SK-N-SH treated with all-trans-retinoic acid at 6 μM for 48 hours (cell line): ENCODE measurements around the gene DHRS7B.

Experiments used
- ATAC-seq: fragments of 200-7000 bp; cut with Tn5 transposase; 3 replicates; pipeline ENCODE4 v1.9.1; 2020; ENCODE audit warnings: mild to moderate bottlenecking, moderate library complexity
- BACH2 ChIP-seq: fragments of 250-450 bp; sonication (Bioruptor Pico); IDR thresholded peaks from 2 replicates; pipeline ENCODE4 v1.9.0; 2021; ENCODE audit warnings: mild to moderate bottlenecking, borderline replicate concordance
- CSDC2 ChIP-seq: fragments of 250-450 bp; sonication (Bioruptor Pico); IDR thresholded peaks from 2 replicates; pipeline ENCODE4 v1.5.0; 2020; ENCODE audit warnings: mild to moderate bottlenecking, moderate library complexity
- CSRNP3 ChIP-seq: fragments of 250-450 bp; sonication (Bioruptor Pico); IDR thresholded peaks from 2 replicates; pipeline ENCODE4 v1.5.1; 2021; ENCODE audit warnings: mild to moderate bottlenecking, moderate library complexity
- ESRRG ChIP-seq: fragments of 250-450 bp; sonication (Bioruptor Pico); IDR thresholded peaks from 2 replicates; pipeline ENCODE4 v1.6.1; 2021; ENCODE audit warnings: mild to moderate bottlenecking
- GLIS3 ChIP-seq: fragments of 250-450 bp; sonication (Bioruptor Pico); IDR thresholded peaks from 2 replicates; pipeline ENCODE4 v1.5.0; 2020; ENCODE audit warnings: mild to moderate bottlenecking, moderate library complexity
- ISL1 ChIP-seq: fragments of 250-450 bp; sonication (Bioruptor Pico); IDR thresholded peaks from 2 replicates; pipeline ENCODE4 v2.1.2; 2022; ENCODE audit warnings: mild to moderate bottlenecking, moderate library complexity
- OSR1 ChIP-seq: fragments of 250-450 bp; sonication (Bioruptor Pico); IDR thresholded peaks from 2 replicates; pipeline ENCODE4 v1.8.0; 2022; ENCODE audit warnings: moderate library complexity, mild to moderate bottlenecking, inconsistent platforms
- PPARA ChIP-seq: fragments of 250-450 bp; sonication (Bioruptor Pico); IDR thresholded peaks from 2 replicates; pipeline ENCODE4 v1.5.0; 2020; ENCODE audit warnings: mild to moderate bottlenecking, borderline replicate concordance
- RARB ChIP-seq: fragments of 250-450 bp; sonication (Bioruptor Pico); IDR thresholded peaks from 2 replicates; pipeline ENCODE4 v1.8.0; 2021; ENCODE audit warnings: mild to moderate bottlenecking, moderate library complexity
- SNAI2 ChIP-seq: fragments of 250-450 bp; sonication (Bioruptor Pico); IDR thresholded peaks from 2 replicates; pipeline ENCODE4 v1.5.0; 2020; ENCODE audit warnings: mild to moderate bottlenecking, moderate library complexity
- TCF4 ChIP-seq: fragments of 250-450 bp; sonication (Bioruptor Pico); IDR thresholded peaks from 2 replicates; pipeline ENCODE4 v1.8.0; 2021; ENCODE audit warnings: mild to moderate bottlenecking, moderate library complexity, borderline replicate concordance
- TOX ChIP-seq: fragments of 250-450 bp; sonication (Bioruptor Pico); IDR thresholded peaks from 2 replicates; pipeline ENCODE4 v1.8.0; 2021; ENCODE audit warnings: mild to moderate bottlenecking, moderate library complexity, borderline replicate concordance
- ZC3H10 ChIP-seq: fragments of 250-450 bp; sonication (Bioruptor Pico); IDR thresholded peaks from 2 replicates; pipeline ENCODE4 v1.5.1; 2021; ENCODE audit warnings: mild to moderate bottlenecking, moderate library complexity
- ZFP3 ChIP-seq: fragments of 250-450 bp; sonication (Bioruptor Pico); IDR thresholded peaks from 2 replicates; pipeline ENCODE4 v1.5.0; 2020; ENCODE audit warnings: mild to moderate bottlenecking, moderate library complexity
- ZNF565 ChIP-seq: fragments of 450-650 bp; formaldehyde crosslinking; conservative IDR thresholded peaks from 2 replicates; pipeline ENCODE4 v1.5.0; 2020; ENCODE audit warnings: low read depth, mild to moderate bottlenecking, moderate library complexity
- ZNF70 ChIP-seq: fragments of 450-650 bp; formaldehyde crosslinking; IDR thresholded peaks from 2 replicates; pipeline ENCODE4 v1.5.0; 2020; ENCODE audit warnings: mild to moderate bottlenecking, moderate library complexity
- ZNF8 ChIP-seq: fragments of 450-650 bp; formaldehyde crosslinking; IDR thresholded peaks from 2 replicates; pipeline ENCODE4 v1.5.0; 2020; ENCODE audit warnings: mild to moderate bottlenecking, moderate library complexity
- TF ChIP-seq, protein P1 (sequence below): fragments of 250-450 bp; sonication (Bioruptor Pico); IDR thresholded peaks from 2 replicates; pipeline ENCODE4 v1.5.1; 2020; ENCODE audit warnings: low read depth, mild to moderate bottlenecking, moderate library complexity
- TF ChIP-seq, protein P2 (sequence below): fragments of 250-450 bp; sonication (Bioruptor Pico); IDR thresholded peaks from 2 replicates; pipeline ENCODE4 v1.8.0; 2020; ENCODE audit warnings: mild to moderate bottlenecking, moderate library complexity, borderline replicate concordance
- TF ChIP-seq, protein P3 (sequence below): fragments of 250-450 bp; sonication (Bioruptor Pico); IDR thresholded peaks from 2 replicates; pipeline ENCODE4 v1.8.0; 2021; ENCODE audit warnings: low read depth, mild to moderate bottlenecking, moderate library complexity, borderline replicate concordance
- TF ChIP-seq, protein P4 (sequence below): fragments of 250-450 bp; sonication (Bioruptor Pico); IDR thresholded peaks from 2 replicates; pipeline ENCODE4 v1.5.0; 2020; ENCODE audit warnings: mild to moderate bottlenecking, moderate library complexity

The DHRS7B gene

DNA sequence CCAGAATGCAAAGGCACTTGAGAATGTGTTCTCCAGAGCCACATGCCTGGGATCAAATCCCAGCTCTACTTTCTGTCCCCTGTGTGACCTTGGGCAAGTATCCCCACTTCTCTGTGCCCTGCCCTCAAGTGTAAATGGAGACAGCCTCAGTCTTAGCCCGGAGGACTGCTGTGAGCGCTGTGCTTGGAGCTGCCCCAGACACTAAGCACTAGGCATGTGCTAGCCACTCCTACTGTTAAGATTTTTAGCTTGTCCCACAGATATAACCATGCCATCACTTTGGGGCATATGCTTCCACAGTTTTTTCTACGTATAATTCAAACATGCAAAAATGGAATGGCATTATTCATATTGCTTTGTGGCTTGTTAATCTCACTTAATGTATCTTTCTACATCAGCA lies 57.8 kb downstream of the DHRS7B start:
- TF ChIP-seq CSRNP3 (CRISPR knock-in tag) (no peak), ZNF70 (CRISPR knock-in tag) (no peak)
- ATAC-seq = no peak

- no peak for ATAC-seq
- TF ChIP-seq ESRRG (no peak), ZFP3 (CRISPR knock-in tag) (no peak), CSDC2 (CRISPR knock-in tag) (no peak), TCF4 (CRISPR knock-in tag) (no peak), CSRNP3 (CRISPR knock-in tag) (no peak), ZNF8 (CRISPR knock-in tag) (no peak), BACH2 (CRISPR knock-in tag) (no peak), PPARA (no peak), GLIS3 (CRISPR knock-in tag) (no peak), ZNF70 (CRISPR knock-in tag) (no peak)
- TF ChIP-seq, protein P1, sequence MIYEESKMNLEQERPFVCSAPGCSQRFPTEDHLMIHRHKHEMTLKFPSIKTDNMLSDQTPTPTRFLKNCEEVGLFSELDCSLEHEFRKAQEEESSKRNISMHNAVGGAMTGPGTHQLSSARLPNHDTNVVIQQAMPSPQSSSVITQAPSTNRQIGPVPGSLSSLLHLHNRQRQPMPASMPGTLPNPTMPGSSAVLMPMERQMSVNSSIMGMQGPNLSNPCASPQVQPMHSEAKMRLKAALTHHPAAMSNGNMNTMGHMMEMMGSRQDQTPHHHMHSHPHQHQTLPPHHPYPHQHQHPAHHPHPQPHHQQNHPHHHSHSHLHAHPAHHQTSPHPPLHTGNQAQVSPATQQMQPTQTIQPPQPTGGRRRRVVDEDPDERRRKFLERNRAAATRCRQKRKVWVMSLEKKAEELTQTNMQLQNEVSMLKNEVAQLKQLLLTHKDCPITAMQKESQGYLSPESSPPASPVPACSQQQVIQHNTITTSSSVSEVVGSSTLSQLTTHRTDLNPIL (CRISPR knock-in tag) = no peak
- TF ChIP-seq, all 23 proteins: peak for 0
Observed at GRCh38 chr17:21185061-21185460, 58.3 kb downstream of the DHRS7B start.

DNA sequence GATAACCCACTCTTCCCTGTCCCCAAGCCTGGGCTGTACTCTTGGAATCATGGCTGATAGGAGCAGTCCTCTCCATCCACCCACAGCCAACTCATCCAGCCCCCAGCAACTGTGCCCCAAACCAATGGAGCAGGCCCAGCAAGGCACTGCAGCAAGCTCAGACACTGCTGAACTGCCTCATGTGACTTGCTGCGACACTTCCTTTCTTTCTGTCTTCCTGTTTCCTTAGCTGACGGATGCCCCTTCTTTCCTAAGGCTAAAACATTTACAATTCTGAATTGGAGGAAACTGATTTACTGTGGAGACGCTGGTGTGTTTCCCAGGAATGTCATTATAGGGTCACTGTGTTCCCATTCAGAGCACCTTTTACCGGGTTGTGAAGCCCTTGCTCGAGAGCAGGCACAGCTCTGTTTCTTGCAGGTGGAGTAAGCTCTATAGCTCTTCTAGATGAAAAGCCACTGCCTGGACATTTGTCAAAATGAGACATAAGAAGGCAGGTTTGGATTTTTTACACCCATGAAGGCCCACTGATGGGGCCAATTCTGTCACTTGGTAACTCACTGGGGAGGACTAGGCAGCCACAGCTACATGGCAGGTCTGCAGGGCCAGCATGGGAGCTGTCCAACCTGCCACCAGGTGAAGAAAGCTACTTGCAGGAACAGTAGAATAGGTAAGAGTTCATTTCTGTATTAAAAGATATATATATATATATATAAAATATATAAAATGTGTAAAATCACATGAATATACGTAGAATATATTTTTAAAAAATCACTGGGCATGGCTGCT lies 59.8 kb downstream of the DHRS7B start:
- TF ChIP-seq SNAI2 (no peak), CSDC2 (CRISPR knock-in tag) (no peak), GLIS3 (CRISPR knock-in tag) (no peak), TOX (CRISPR knock-in tag) (no peak), ISL1 (no peak), CSRNP3 (CRISPR knock-in tag) (no peak), ZC3H10 (CRISPR knock-in tag) (no peak), RARB (CRISPR knock-in tag) (no peak), ZFP3 (CRISPR knock-in tag) (no peak), ZNF565 (CRISPR knock-in tag) (no peak), BACH2 (CRISPR knock-in tag) (no peak), ESRRG (no peak), ZNF70 (CRISPR knock-in tag) (no peak), OSR1 (CRISPR knock-in tag) (no peak)
- TF ChIP-seq, protein P2, sequence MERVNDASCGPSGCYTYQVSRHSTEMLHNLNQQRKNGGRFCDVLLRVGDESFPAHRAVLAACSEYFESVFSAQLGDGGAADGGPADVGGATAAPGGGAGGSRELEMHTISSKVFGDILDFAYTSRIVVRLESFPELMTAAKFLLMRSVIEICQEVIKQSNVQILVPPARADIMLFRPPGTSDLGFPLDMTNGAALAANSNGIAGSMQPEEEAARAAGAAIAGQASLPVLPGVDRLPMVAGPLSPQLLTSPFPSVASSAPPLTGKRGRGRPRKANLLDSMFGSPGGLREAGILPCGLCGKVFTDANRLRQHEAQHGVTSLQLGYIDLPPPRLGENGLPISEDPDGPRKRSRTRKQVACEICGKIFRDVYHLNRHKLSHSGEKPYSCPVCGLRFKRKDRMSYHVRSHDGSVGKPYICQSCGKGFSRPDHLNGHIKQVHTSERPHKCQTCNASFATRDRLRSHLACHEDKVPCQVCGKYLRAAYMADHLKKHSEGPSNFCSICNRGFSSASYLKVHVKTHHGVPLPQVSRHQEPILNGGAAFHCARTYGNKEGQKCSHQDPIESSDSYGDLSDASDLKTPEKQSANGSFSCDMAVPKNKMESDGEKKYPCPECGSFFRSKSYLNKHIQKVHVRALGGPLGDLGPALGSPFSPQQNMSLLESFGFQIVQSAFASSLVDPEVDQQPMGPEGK (CRISPR knock-in tag) = no peak
- TF ChIP-seq, protein P3, sequence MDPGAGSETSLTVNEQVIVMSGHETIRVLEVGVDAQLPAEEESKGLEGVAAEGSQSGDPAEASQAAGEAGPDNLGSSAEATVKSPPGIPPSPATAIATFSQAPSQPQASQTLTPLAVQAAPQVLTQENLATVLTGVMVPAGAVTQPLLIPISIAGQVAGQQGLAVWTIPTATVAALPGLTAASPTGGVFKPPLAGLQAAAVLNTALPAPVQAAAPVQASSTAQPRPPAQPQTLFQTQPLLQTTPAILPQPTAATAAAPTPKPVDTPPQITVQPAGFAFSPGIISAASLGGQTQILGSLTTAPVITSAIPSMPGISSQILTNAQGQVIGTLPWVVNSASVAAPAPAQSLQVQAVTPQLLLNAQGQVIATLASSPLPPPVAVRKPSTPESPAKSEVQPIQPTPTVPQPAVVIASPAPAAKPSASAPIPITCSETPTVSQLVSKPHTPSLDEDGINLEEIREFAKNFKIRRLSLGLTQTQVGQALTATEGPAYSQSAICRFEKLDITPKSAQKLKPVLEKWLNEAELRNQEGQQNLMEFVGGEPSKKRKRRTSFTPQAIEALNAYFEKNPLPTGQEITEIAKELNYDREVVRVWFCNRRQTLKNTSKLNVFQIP (CRISPR knock-in tag) = no peak
- TF ChIP-seq, protein P4, sequence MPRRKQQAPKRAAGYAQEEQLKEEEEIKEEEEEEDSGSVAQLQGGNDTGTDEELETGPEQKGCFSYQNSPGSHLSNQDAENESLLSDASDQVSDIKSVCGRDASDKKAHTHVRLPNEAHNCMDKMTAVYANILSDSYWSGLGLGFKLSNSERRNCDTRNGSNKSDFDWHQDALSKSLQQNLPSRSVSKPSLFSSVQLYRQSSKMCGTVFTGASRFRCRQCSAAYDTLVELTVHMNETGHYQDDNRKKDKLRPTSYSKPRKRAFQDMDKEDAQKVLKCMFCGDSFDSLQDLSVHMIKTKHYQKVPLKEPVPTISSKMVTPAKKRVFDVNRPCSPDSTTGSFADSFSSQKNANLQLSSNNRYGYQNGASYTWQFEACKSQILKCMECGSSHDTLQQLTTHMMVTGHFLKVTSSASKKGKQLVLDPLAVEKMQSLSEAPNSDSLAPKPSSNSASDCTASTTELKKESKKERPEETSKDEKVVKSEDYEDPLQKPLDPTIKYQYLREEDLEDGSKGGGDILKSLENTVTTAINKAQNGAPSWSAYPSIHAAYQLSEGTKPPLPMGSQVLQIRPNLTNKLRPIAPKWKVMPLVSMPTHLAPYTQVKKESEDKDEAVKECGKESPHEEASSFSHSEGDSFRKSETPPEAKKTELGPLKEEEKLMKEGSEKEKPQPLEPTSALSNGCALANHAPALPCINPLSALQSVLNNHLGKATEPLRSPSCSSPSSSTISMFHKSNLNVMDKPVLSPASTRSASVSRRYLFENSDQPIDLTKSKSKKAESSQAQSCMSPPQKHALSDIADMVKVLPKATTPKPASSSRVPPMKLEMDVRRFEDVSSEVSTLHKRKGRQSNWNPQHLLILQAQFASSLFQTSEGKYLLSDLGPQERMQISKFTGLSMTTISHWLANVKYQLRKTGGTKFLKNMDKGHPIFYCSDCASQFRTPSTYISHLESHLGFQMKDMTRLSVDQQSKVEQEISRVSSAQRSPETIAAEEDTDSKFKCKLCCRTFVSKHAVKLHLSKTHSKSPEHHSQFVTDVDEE (CRISPR knock-in tag) = no peak
- ATAC-seq = no peak
